Tibial nerve (tissue), 3 donors: Measurements from ENCODE around the gene COA6.

Source experiments
- CTCF ChIP-seq, 5 experiments: fragments of 200-600 bp in 3 of 5; fragments of 450-650 bp in 2 of 5; sonication (generic) in 3 of 5; IDR thresholded peaks; one replicate each; pipeline ENCODE4 v1.5.1; 2016 to 2019; ENCODE audit warnings: antibody characterized with exemption in 5 of 5, mild to moderate bottlenecking in 3 of 5, moderate library complexity in 2 of 5
- POLR2A ChIP-seq, 2 donors: fragments of 450-650 bp; IDR thresholded peaks; one replicate each; pipeline ENCODE4 v1.6.1; 2017; ENCODE audit warnings: antibody characterized with exemption in 2 of 2, mild to moderate bottlenecking in 2 of 2, moderate library complexity in 2 of 2

- no peak for TF ChIP-seq CTCF (IDR thresholded peaks at IDR 0.05)
- no peak for TF ChIP-seq POLR2A (IDR thresholded peaks at IDR 0.05)
Observed at GRCh38 chr1:234325878-234326496, 47.3 kb upstream of the COA6 start.
